Brain microvascular endothelial cell (primary cell): ENCODE results near the gene CFDP1.
"Not testable (repeated sequence)": the region's sequence is repeated elsewhere in the genome, so short reads cannot be mapped to it uniquely, and the experiment has no call there.

Experiments used
- DNase-seq: peaks from one replicate; pipeline ENCODE4 v3.0.0-alpha.2; 2020
- H3K27ac ChIP-seq: fragments of 250-450 bp; sonication (Bioruptor Pico); 2 replicates; pipeline ENCODE4 v1.5.1; 2020; ENCODE audit warnings: mild to moderate bottlenecking, moderate library complexity
- H3K27me3 ChIP-seq: fragments of 250-450 bp; sonication (Bioruptor Pico); replicated peaks from 2 replicates; pipeline ENCODE4 v1.5.1; 2020; ENCODE audit warnings: mild to moderate bottlenecking
- H3K36me3 ChIP-seq: fragments of 250-450 bp; sonication (Bioruptor Pico); replicated peaks from 2 replicates; pipeline ENCODE4 v1.5.1; 2020; ENCODE audit warnings: mild to moderate bottlenecking
- H3K4me3 ChIP-seq: 2 replicates; pipeline ENCODE4 v1.5.1; 2011; ENCODE audit warnings: low read depth, mild to moderate bottlenecking, control low read depth, low read length, moderate library complexity
- in situ Hi-C: cut with HindIII; loops from 2 replicates; pipeline ENCODE4 v1.10.0; 2017; ENCODE audit warnings: low sequenced_read_pairs, low pct_ligation_motif_present
- TF ChIP-seq, protein P1 (sequence below): IDR thresholded peaks from 2 replicates; pipeline ENCODE4 v1.5.1; 2011; ENCODE audit warnings: low read depth, mild to moderate bottlenecking, moderate library complexity, low read length, control low read depth, inconsistent platforms; ENCODE audit errors: missing control alignments

The CFDP1 gene

DNA sequence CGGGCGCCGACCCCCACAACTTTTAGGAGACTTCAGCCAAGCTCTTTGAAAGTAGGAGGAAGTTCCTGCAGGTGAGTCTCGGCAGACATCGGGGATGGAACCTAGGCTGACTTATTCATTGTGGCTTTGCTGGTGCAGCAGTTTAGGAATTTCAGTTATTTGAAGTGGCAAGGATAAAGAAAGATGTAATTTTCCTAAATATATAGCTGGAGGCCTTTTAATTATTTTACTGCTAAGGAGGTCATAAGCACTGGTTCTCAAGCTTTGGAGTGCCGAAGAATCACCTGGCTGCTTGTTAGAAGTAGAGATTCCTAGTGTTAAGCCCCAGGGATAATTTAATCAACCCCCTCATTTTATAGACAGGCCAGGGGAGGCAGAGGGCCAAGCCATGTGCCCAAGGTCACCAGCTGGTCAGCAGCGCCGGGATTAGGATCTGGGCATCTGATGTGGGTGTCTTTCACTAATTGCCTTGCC lies 152.9 kb downstream of the CFDP1 start:
- in situ Hi-C loops, result no loop called here
- no peak overlapping the region for H3K27ac ChIP-seq
- no peak for DNase-seq
- TF ChIP-seq, protein P1, sequence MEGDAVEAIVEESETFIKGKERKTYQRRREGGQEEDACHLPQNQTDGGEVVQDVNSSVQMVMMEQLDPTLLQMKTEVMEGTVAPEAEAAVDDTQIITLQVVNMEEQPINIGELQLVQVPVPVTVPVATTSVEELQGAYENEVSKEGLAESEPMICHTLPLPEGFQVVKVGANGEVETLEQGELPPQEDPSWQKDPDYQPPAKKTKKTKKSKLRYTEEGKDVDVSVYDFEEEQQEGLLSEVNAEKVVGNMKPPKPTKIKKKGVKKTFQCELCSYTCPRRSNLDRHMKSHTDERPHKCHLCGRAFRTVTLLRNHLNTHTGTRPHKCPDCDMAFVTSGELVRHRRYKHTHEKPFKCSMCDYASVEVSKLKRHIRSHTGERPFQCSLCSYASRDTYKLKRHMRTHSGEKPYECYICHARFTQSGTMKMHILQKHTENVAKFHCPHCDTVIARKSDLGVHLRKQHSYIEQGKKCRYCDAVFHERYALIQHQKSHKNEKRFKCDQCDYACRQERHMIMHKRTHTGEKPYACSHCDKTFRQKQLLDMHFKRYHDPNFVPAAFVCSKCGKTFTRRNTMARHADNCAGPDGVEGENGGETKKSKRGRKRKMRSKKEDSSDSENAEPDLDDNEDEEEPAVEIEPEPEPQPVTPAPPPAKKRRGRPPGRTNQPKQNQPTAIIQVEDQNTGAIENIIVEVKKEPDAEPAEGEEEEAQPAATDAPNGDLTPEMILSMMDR, result no peak
- no peak overlapping the region for H3K4me3 ChIP-seq
- no peaks in the 10 kb centered on the region for H3K36me3 ChIP-seq
- H3K27me3 ChIP-seq, result no peaks in the 10 kb centered on the region

DNA sequence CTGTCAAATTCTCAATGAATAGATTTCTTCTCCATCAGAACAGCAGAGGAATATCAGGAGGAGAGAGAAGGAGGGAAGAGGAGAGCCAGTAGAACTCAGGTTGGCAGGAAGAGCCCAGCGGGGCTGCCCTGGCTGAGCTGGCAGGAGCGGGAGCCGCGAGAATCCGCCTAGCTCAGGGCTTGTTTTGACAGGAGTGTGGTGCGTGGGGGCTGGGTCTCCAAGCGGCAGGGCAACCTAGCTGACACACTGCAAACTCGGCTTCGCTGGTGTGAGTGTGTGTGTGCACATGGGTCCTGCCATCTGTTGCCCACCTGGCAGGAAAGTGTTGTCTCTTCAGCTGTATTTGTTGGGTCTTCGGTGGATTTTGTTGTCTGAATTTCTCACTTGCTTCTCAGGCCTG lies 154.0 kb downstream of the CFDP1 start:
- no peak overlapping the region for H3K27ac ChIP-seq
- no peak for DNase-seq
- H3K27me3 ChIP-seq, result no peaks in the 10 kb centered on the region
- TF ChIP-seq, protein P1, result no peak
- H3K36me3 ChIP-seq, result no peaks in the 10 kb centered on the region
- in situ Hi-C loops, result no loop called here
- H3K4me3 ChIP-seq, result no peak overlapping the region

DNA sequence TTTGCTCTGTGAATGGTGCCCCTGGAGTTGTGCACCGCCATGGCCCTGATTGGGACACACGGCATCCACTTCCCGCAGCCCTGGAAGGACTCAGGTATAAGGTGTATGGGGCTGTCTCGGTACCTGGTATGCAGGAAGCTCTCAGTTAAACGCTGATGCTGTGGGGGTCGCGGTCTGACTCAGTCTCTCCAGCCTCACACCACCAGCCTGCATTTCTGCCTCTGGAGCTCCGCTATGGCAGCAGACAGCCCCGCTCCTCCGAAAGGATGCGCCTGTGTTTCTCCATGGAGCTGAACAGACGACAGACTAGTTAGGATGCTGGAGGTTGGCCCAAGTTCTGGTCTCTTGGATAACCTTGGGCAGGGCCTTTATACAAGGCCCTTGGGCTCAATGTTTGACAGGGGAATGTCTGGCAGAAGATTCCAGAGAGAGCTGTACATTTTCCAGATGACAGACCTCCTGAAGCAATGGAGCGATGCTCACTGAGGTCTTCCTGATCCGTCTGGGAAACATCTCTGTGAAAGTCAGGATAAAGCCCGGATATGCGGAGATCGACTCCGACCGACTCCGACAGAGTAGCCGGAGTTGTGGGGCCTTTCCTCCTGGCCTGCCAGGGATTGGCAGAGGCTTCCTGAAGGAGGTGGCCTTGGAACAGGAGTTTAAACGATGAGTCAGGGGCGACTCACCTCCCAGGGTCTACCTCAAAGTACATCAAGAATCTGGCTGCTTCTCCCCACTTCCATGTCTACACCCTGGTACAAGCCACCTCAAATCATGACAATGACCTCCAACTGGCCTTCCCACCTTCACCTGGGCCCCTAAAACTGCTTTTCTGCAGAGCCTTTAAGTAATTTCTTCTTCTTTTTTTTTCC lies 160.0 kb downstream of the CFDP1 start:
- no peaks in the 10 kb centered on the region for H3K27me3 ChIP-seq
- DNase-seq, result no peak
- no peak overlapping the region for H3K27ac ChIP-seq
- TF ChIP-seq, protein P1, result no peak
- H3K4me3 ChIP-seq, result no peak overlapping the region
- no peaks in the 10 kb centered on the region for H3K36me3 ChIP-seq
- in situ Hi-C loops, result no loop called here

DNA sequence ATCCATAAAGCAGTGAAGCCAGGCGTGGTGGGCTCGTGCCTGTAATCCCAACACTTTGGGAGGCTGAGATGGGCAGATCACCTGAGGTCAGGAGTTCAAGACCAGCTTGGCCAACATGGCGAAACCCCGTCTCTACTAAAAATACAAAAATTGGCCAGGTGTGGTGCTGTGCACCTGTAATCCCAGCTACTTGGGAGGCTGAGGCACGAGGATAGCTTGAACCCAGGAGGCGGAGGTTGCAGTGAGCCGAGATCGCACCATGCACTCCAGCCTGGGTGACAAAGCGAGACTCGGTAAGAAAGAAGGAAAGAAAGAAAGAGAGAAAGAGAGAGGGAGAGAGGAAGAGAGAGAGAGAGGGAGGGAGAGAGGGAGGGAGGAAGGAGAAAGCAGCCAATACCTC lies 160.7 kb downstream of the CFDP1 start:
- H3K27ac ChIP-seq, in situ Hi-C loops, DNase-seq, H3K36me3 ChIP-seq, H3K4me3 ChIP-seq, H3K27me3 ChIP-seq: not testable (repeated sequence)

DNA sequence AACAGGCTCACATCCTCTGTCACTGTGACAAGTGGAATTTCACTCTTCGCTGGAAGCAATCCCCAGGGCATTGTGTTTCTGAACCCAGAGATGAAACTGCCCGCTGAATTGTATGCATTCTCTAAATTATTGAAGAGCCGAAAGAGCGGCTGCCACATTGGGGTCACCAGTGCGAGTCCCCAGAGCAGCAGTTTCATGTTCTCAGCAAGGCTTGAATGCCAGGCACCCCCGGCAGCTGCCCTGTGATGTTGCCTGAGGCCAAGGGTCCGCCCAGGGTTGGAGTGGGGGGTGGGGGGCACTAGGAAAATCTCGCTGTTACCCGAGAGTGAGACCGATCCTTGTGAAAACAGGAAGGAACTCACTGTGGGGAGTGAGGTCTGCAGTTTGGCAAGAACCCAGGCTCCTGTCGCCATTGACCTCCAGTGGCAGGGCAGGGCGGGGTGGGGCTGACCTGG lies 161.2 kb downstream of the CFDP1 start:
- TF ChIP-seq, protein P1, result no peak
- DNase-seq, result no peak
- Histone ChIP-seq H3K27ac (no peak overlapping the region), H3K36me3 (no peaks in the 10 kb centered on the region), H3K4me3 (no peak overlapping the region), H3K27me3 (no peaks in the 10 kb centered on the region)
- in situ Hi-C loops, result no loop called here

DNA sequence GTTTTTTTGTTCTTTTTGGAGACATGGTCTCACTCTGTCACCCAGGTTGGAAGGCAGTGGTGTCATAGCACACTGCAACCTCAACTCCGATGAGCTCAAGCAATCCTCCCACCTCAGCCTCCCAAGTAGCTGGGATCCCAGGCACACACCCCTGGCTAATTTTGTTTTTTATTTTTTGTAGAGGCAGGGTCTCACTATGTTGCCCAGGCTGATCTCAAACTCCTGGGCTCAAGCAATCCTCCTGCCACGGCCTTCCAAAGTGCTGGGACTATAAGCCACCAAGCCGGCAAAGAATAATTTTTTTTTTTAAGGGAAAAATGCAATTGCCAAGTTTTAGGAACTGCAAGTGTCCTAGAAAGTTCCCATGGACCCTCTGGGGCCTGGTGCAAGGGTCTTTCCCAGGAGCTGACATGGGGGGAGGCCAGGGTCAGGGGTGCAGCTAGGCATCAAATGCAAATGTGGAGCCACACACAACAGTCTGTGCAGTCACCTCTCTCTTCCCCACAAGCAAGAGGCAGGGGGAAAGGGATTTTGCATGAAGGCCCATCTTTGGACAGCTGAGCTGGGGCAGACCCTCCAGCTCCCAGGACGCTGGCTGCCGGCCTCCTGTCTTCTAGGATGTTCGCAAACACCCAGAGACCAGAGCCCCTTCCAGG lies 161.7 kb downstream of the CFDP1 start:
- TF ChIP-seq, protein P1, result no peak
- H3K4me3 ChIP-seq, result no peak overlapping the region
- in situ Hi-C loops, result no loop called here
- H3K27ac ChIP-seq, result no peak overlapping the region
- no peaks in the 10 kb centered on the region for H3K36me3 ChIP-seq
- H3K27me3 ChIP-seq, result no peaks in the 10 kb centered on the region
- DNase-seq, result no peak

DNA sequence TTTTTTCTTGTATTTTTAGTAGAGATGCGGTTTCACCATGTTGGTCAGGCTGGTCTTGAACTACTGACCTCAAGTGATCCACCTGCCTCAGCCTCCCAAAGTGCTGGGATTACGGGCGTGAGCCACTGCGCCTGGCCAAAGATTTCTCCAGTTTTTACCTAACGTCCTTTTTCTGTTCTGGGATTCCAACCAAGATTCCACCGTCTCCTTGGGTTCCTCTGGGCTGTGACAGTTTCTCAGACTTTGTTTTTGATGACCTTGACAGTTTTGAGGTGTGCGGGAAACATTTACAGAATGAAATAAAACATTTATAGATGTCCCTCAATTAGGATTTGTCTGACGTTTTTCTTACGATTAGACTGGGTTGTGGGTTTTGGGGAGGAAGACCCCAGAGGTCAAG lies 163.9 kb downstream of the CFDP1 start:
- H3K36me3 ChIP-seq, DNase-seq, H3K27me3 ChIP-seq, H3K27ac ChIP-seq, H3K4me3 ChIP-seq, in situ Hi-C loops: not testable (repeated sequence)
